ENCODE data around the gene ELMO1.

ELMO1 gene

GRCh38 chr7:37197108-37197507 is 251.6 kb downstream of the ELMO1 start:
- H3K9me3 ChIP-seq (ENCODE audit: control insufficient read depth, insufficient read depth, low read length): no peaks in the 10 kb centered on the region
- no peak overlapping the region for H3K4me2 ChIP-seq (ENCODE audit: low read length)
- TF ChIP-seq CTCF (IDR thresholded peaks at IDR 0.05; ENCODE audit: low read depth, low read length, poor library complexity, severe bottlenecking) (no peak), EZH2phosphoT487 (IDR thresholded peaks at IDR 0.05; ENCODE audit: borderline replicate concordance, low read length) (no peak)
- peaks cover 12% of the 10 kb centered on the region for H3K4me1 ChIP-seq (ENCODE audit: control insufficient read depth, low read length)
- H3K9me2 ChIP-seq (replicated peaks; ENCODE audit: control insufficient read depth, low read length): no peaks in the 10 kb centered on the region
- H3K79me2 ChIP-seq (ENCODE audit: control insufficient read depth, low read length): no peaks in the 10 kb centered on the region
- peaks cover 3% of the 10 kb centered on the region; the same call in 1 of the 2 replicates for H3F3A ChIP-seq (ENCODE audit: control insufficient read depth, insufficient read depth)
- no peak overlapping the region for H3K4me3 ChIP-seq (ENCODE audit: low read length)
- H3K36me3 ChIP-seq (ENCODE audit: control insufficient read depth, low read length): peaks cover 22% of the 10 kb centered on the region
- H3K27me3 ChIP-seq (ENCODE audit: control insufficient read depth, low read length): no peaks in the 10 kb centered on the region
- no peak overlapping the region for H3K27ac ChIP-seq (ENCODE audit: low read depth, low read length)
- H4K20me1 ChIP-seq (ENCODE audit: control insufficient read depth, insufficient read depth, low read depth, low read length): peaks cover 11% of the 10 kb centered on the region; the same call in 1 of the 2 replicates

- H3K9me3 ChIP-seq (ENCODE audit: control insufficient read depth, insufficient read depth, low read length): no peaks in the 10 kb centered on the region
- no peaks in the 10 kb centered on the region for H3K9me2 ChIP-seq (replicated peaks; ENCODE audit: control insufficient read depth, low read length)
- H3K27me3 ChIP-seq (ENCODE audit: control insufficient read depth, low read length): no peaks in the 10 kb centered on the region
- peaks cover 22% of the 10 kb centered on the region for H3K36me3 ChIP-seq (ENCODE audit: control insufficient read depth, low read length)
- no peak overlapping the region for H3K4me2 ChIP-seq (ENCODE audit: low read length)
- H3K27ac ChIP-seq (ENCODE audit: low read depth, low read length): no peak overlapping the region
- H4K20me1 ChIP-seq (ENCODE audit: control insufficient read depth, insufficient read depth, low read depth, low read length): peaks cover 11% of the 10 kb centered on the region; the same call in 1 of the 2 replicates
- TF ChIP-seq CTCF (IDR thresholded peaks at IDR 0.05; ENCODE audit: low read depth, low read length, poor library complexity, severe bottlenecking) (no peak), EZH2phosphoT487 (IDR thresholded peaks at IDR 0.05; ENCODE audit: borderline replicate concordance, low read length) (no peak)
- no peaks in the 10 kb centered on the region for H3K79me2 ChIP-seq (ENCODE audit: control insufficient read depth, low read length)
- peaks cover 12% of the 10 kb centered on the region for H3K4me1 ChIP-seq (ENCODE audit: control insufficient read depth, low read length)
- H3K4me3 ChIP-seq (ENCODE audit: low read length): no peak overlapping the region
- H3F3A ChIP-seq (ENCODE audit: control insufficient read depth, insufficient read depth): peaks cover 3% of the 10 kb centered on the region; the same call in 1 of the 2 replicates
Observed at GRCh38 chr7:37196676-37197075, 252.0 kb downstream of the ELMO1 start.

DNA sequence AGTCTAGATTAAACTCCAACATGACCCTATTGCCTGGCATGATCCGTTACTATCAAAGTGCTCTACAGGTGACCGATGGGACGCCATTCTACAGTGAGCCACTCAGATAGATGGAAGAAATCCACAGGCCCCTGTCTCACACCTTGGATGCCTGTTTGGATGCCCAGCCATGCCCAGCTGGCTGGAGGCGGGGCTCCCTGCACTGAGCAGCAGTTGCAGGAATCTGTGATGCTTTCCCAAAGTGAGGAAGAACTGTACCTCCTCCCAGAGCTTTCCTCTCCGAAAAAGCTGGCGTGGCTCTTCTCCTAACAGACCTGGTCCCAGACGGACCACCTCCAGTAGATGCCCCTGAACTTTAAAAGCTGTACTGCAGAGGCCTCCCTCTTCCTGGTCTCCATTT is 253.3 kb downstream of the ELMO1 start:
- no peak overlapping the region for H3K27ac ChIP-seq (ENCODE audit: low read depth, low read length)
- H3F3A ChIP-seq (ENCODE audit: control insufficient read depth, insufficient read depth): no peaks in the 10 kb centered on the region
- H3K9me2 ChIP-seq (replicated peaks; ENCODE audit: control insufficient read depth, low read length): no peaks in the 10 kb centered on the region
- H3K4me2 ChIP-seq (ENCODE audit: low read length): no peak overlapping the region
- no peaks in the 10 kb centered on the region for H3K9me3 ChIP-seq (ENCODE audit: control insufficient read depth, insufficient read depth, low read length)
- peaks cover 6% of the 10 kb centered on the region; the same call in 1 of the 2 replicates for H4K20me1 ChIP-seq (ENCODE audit: control insufficient read depth, insufficient read depth, low read depth, low read length)
- H3K4me1 ChIP-seq (ENCODE audit: control insufficient read depth, low read length): peaks cover 2% of the 10 kb centered on the region
- peaks cover 22% of the 10 kb centered on the region for H3K36me3 ChIP-seq (ENCODE audit: control insufficient read depth, low read length)
- H3K79me2 ChIP-seq (ENCODE audit: control insufficient read depth, low read length): no peaks in the 10 kb centered on the region
- TF ChIP-seq CTCF (IDR thresholded peaks at IDR 0.05; ENCODE audit: low read depth, low read length, poor library complexity, severe bottlenecking): no peak
- no peak for TF ChIP-seq EZH2phosphoT487 (IDR thresholded peaks at IDR 0.05; ENCODE audit: borderline replicate concordance, low read length)
- no peaks in the 10 kb centered on the region for H3K27me3 ChIP-seq (ENCODE audit: control insufficient read depth, low read length)
- no peak overlapping the region for H3K4me3 ChIP-seq (ENCODE audit: low read length)
